IMR-90 (cell line): ENCODE results near the gene LRRC75B. TPM values are rescaled to one million over a fixed set of nuclear protein-coding genes. Genes with fewer than 3 reads are reported as not detected.
"Not testable (repeated sequence)": the region's sequence is repeated elsewhere in the genome, so short reads cannot be mapped to it uniquely, and the experiment has no call there.

Source experiments
- ATAC-seq: fragments of 200-7000 bp; cut with Tn5 transposase; 2 replicates; pipeline ENCODE4 v1.9.1; 2020; ENCODE audit warnings: low read depth, mild to moderate bottlenecking, moderate library complexity
- BruUV-seq: library from RNA; stranded (reverse); fragments of 400-500 nt; replicated peaks from 2 replicates; lab custom pipeline; 2021; lab: Mats Ljungman, UMichigan
- CTCF ChIA-PET: fragments of 300-600 bp; formaldehyde crosslinking; extraction: SDS; loops from one replicate; lab custom pipeline; 2021; ENCODE audit warnings: antibody characterized with exemption; lab: Yijun Ruan, JAX
- POLR2A ChIA-PET: fragments of 300-600 bp; sonication (Branson Sonifier 250); formaldehyde crosslinking; loops from one replicate; lab custom pipeline; 2022; ENCODE audit warnings: antibody characterized with exemption; ENCODE audit not compliant: unreplicated experiment; lab: Charles Lee
- DNase-seq: peaks from one replicate; pipeline ENCODE4 v3.0.0; 2013
- H2AFZ ChIP-seq: replicated peaks from 2 replicates; pipeline ENCODE3; 2013; ENCODE audit warnings: low read length, mild to moderate bottlenecking; ENCODE audit not compliant: poor library complexity
- H2AK5ac ChIP-seq: 2 replicates; pipeline ENCODE4 v1.6.1; 2013; ENCODE audit warnings: low read depth, low read length, inconsistent platforms
- H2AK9ac ChIP-seq: replicated peaks from 2 replicates; pipeline ENCODE3; 2013; ENCODE audit warnings: mild to moderate bottlenecking, low read depth, low read length, moderate library complexity; ENCODE audit not compliant: poor library complexity
- H2BK120ac ChIP-seq: 2 replicates; pipeline ENCODE4 v1.6.1; 2013; ENCODE audit warnings: low read depth, low read length, inconsistent platforms
- H2BK15ac ChIP-seq: 3 replicates; pipeline ENCODE4 v1.6.1; 2013; ENCODE audit warnings: low read depth, low read length, inconsistent platforms
- H2BK20ac ChIP-seq: 2 replicates; pipeline ENCODE4 v1.6.1; 2013; ENCODE audit warnings: low read depth, mild to moderate bottlenecking, inconsistent platforms, low read length, moderate library complexity
- H2BK5ac ChIP-seq: 2 replicates; pipeline ENCODE4 v1.6.1; 2013; ENCODE audit warnings: mild to moderate bottlenecking, low read depth, low read length, inconsistent platforms; ENCODE audit not compliant: poor library complexity, severe bottlenecking
- H3K14ac ChIP-seq: replicated peaks from 2 replicates; pipeline ENCODE4 v1.6.1; 2013; ENCODE audit warnings: low read depth, low read length, inconsistent platforms
- H3K18ac ChIP-seq: 2 replicates; pipeline ENCODE4 v1.6.1; 2013; ENCODE audit warnings: low read depth, low read length, control low read depth
- H3K23ac ChIP-seq: 2 replicates; pipeline ENCODE4 v1.6.1; 2013; ENCODE audit warnings: low read depth, low read length, inconsistent platforms
- H3K27ac ChIP-seq: 2 replicates; pipeline ENCODE4 v1.5.1; 2013; ENCODE audit warnings: mild to moderate bottlenecking, control low read depth, low read length; ENCODE audit not compliant: insufficient read depth
- H3K27me3 ChIP-seq: 2 replicates; pipeline ENCODE4 v1.6.1; 2013; ENCODE audit warnings: low read length; ENCODE audit not compliant: control insufficient read depth, insufficient read depth
- H3K36me3 ChIP-seq: 2 replicates; pipeline ENCODE4 v1.6.1; 2013; ENCODE audit warnings: low read length, mixed read lengths; ENCODE audit not compliant: control insufficient read depth, insufficient read depth
- H3K4ac ChIP-seq: 2 replicates; pipeline ENCODE4 v1.6.1; 2013; ENCODE audit warnings: low read depth, low read length, inconsistent platforms
- H3K4me1 ChIP-seq: 2 replicates; pipeline ENCODE4 v1.6.1; 2013; ENCODE audit warnings: low read length, mixed read lengths; ENCODE audit not compliant: control insufficient read depth, insufficient read depth
- H3K4me2 ChIP-seq: 2 replicates; pipeline ENCODE4 v1.6.1; 2013; ENCODE audit warnings: low read depth, mild to moderate bottlenecking, control low read depth, low read length, moderate library complexity
- H3K4me3 ChIP-seq: 2 replicates; pipeline ENCODE4 v1.5.1; 2013; ENCODE audit warnings: low read depth, mild to moderate bottlenecking, control low read depth, low read length, moderate library complexity; ENCODE audit not compliant: insufficient read depth
- H3K56ac ChIP-seq: 2 replicates; pipeline ENCODE4 v1.6.1; 2013; ENCODE audit warnings: low read length, inconsistent platforms; ENCODE audit not compliant: insufficient read depth; ENCODE audit errors: extremely low read depth
- H3K79me1 ChIP-seq, 2 experiments: 2 replicates each; pipeline ENCODE4 v1.6.1; 2013; ENCODE audit warnings: low read length in 2 of 2, inconsistent platforms in 1 of 2, low read depth in 1 of 2
- H3K9ac ChIP-seq: 2 replicates; pipeline ENCODE4 v1.6.1; 2013; ENCODE audit warnings: low read depth, low read length, control low read depth
- H3K9me1 ChIP-seq: 2 replicates; pipeline ENCODE4 v1.6.1; 2013; ENCODE audit warnings: low read length, inconsistent platforms; ENCODE audit not compliant: insufficient read depth
- H3K9me3 ChIP-seq: 2 replicates; pipeline ENCODE4 v1.6.1; 2013; ENCODE audit warnings: low read length; ENCODE audit not compliant: control insufficient read depth, insufficient read depth
- H4K20me1 ChIP-seq: 2 replicates; pipeline ENCODE4 v1.6.1; 2013; ENCODE audit warnings: low read length, inconsistent platforms; ENCODE audit not compliant: insufficient read depth
- H4K5ac ChIP-seq: 2 replicates; pipeline ENCODE4 v1.6.1; 2013; ENCODE audit warnings: mild to moderate bottlenecking, low read depth, low read length, control low read depth
- H4K8ac ChIP-seq, 2 experiments: 2 replicates each; pipeline ENCODE4 v1.6.1; 2013; ENCODE audit warnings: low read depth in 2 of 2, low read length in 2 of 2, control low read depth in 1 of 2, inconsistent platforms in 1 of 2
- H4K91ac ChIP-seq: 2 replicates; pipeline ENCODE4 v1.6.1; 2013; ENCODE audit warnings: low read depth, low read length, inconsistent platforms; ENCODE audit not compliant: insufficient read depth
- WGBS, 2 experiments: methylation state at CpG; one replicate each; pipeline versions ENCODE4 v1.1.5 to v1.1.7; 2013; ENCODE audit warnings: missing lambda C conversion rate in 2 of 2; ENCODE audit not compliant: insufficient read length in 1 of 2; ENCODE audit errors: extremely low coverage in 2 of 2; 5-methylcytosine and 5-hydroxymethylcytosine counted together
- dilution Hi-C: fragments of 300-500 bp; cut with HindIII; formaldehyde crosslinking; loops from one replicate; pipeline ENCODE4 v1.14.3; 2018; ENCODE audit warnings: low sequenced_read_pairs; ENCODE audit not compliant: unreplicated experiment
- in situ Hi-C: fragments of 300-500 bp; cut with MboI; formaldehyde crosslinking; loops from 3 replicates; pipeline ENCODE4 v1.14.3; 2019; ENCODE audit warnings: low sequenced_read_pairs, inconsistent platforms, mixed read lengths
- intact Hi-C: fragments of 100-400 bp; cut with micrococcal nuclease; formaldehyde crosslinking; loops from 2 replicates; pipeline ENCODE4 v1.10.0; 2022
- polyA plus RNA-seq, 3 experiments: library from polyadenylated mRNA; depleted of rRNA; stranded (reverse); fragments of >200 nt; gene quantifications; 2 replicates each; pipeline ENCODE4 v1.2.3, GENCODE V29; 2012; ENCODE audit warnings: low replicate concordance in 1 of 3
- total RNA-seq: library from RNA; depleted of rRNA; stranded (reverse); fragments of >200 nt; gene quantifications from 2 replicates; pipeline ENCODE4 v1.2.3, GENCODE V29; 2012

LRRC75B gene
- total and polyA plus RNA-seq, 2 of the 4 experiments (the other 2 are of a cell fraction): 1.6 to 10.7 TPM

GRCh38 chr22:24614794-24615193 is 21.9 kb upstream of the LRRC75B start:
- H2AK9ac ChIP-seq, H3K14ac ChIP-seq, H3K4me3 ChIP-seq, H3K4me1 ChIP-seq, H3K36me3 ChIP-seq, POLR2A ChIA-PET, H2AFZ ChIP-seq, H4K91ac ChIP-seq, in situ Hi-C loops, BruUV-seq, H2AK5ac ChIP-seq, H3K9me3 ChIP-seq, H3K23ac ChIP-seq, H4K5ac ChIP-seq, H3K9ac ChIP-seq, H3K27ac ChIP-seq, H2BK20ac ChIP-seq, H2BK5ac ChIP-seq, H3K4me2 ChIP-seq, H3K9me1 ChIP-seq, H3K56ac ChIP-seq, ATAC-seq, H2BK120ac ChIP-seq, H4K8ac ChIP-seq, H4K20me1 ChIP-seq, DNase-seq, H2BK15ac ChIP-seq, H3K4ac ChIP-seq, H3K79me1 ChIP-seq, H3K27me3 ChIP-seq, H3K18ac ChIP-seq, intact Hi-C loops, CTCF ChIA-PET, dilution Hi-C loops: not testable (repeated sequence)
- WGBS, 2 experiments: no CpG with 5 or more reads among the region's 15 CpGs

DNA sequence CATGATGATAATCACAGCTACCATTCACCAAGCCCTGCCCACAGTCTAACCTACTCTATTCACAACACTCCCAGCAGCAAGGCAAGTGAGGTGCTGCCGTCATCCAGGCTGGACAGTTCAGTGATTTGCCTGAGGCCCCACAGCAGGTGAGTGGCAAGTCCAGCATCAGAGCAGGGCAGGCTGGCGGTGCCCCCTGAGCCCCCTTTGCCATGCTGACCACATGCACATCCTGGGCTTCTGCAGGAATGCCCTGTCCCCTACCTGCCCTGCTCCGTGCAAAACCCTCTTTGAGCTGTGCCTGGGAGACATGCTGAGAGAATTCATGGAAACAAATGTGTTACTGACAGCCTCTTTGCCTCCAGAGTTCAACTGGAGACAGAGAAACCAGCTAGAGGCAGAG is 17.0 kb upstream of the LRRC75B start:
- H4K5ac ChIP-seq, H3K4ac ChIP-seq, DNase-seq, H2BK5ac ChIP-seq, H3K4me1 ChIP-seq, intact Hi-C loops, H3K27ac ChIP-seq, H3K56ac ChIP-seq, H2BK15ac ChIP-seq, H4K8ac ChIP-seq, H3K36me3 ChIP-seq, H2AK9ac ChIP-seq, H3K9me1 ChIP-seq, POLR2A ChIA-PET, H3K9ac ChIP-seq, H3K9me3 ChIP-seq, H3K18ac ChIP-seq, dilution Hi-C loops, H4K20me1 ChIP-seq, H4K91ac ChIP-seq, H3K4me2 ChIP-seq, H2BK120ac ChIP-seq, in situ Hi-C loops, H2AK5ac ChIP-seq, H2AFZ ChIP-seq, BruUV-seq, H3K79me1 ChIP-seq, H3K14ac ChIP-seq, CTCF ChIA-PET, H3K4me3 ChIP-seq, ATAC-seq, H3K27me3 ChIP-seq, H2BK20ac ChIP-seq, H3K23ac ChIP-seq: not testable (repeated sequence)
- WGBS, 2 experiments: no CpG with 5 or more reads among the region's 3 CpGs
